ENCODE results near the gene FYCO1. TPM values are rescaled to one million over a fixed set of nuclear protein-coding genes. Genes with fewer than 3 reads are reported as not detected.

The FYCO1 gene
- total RNA-seq, 2 experiments from 2014 or later, result 9.4 to 15.2 TPM

GRCh38 chr3:45954306-45954705 lies 41.3 kb downstream of the FYCO1 start:
- H3K36me3 ChIP-seq (ENCODE audit: insufficient read depth, low read length), result peaks cover 97% of the 10 kb centered on the region
- no peak for DNase-seq (ENCODE audit: low spot score)
- intact Hi-C loops (cut with micrococcal nuclease; ENCODE audit: unreplicated experiment), result no loop called here
- no peak overlapping the region for H3K27ac ChIP-seq (ENCODE audit: low read depth, low read length, poor library complexity, severe bottlenecking)
- POLR2A ChIA-PET, result no interaction called here
- CTCF ChIA-PET (ENCODE audit: unreplicated experiment), result no interaction called here
- H4K20me1 ChIP-seq (ENCODE audit: insufficient read depth, low read length), result no peaks in the 10 kb centered on the region
- H3K9me2 ChIP-seq (ENCODE audit: insufficient read depth, low read length), result no peaks in the 10 kb centered on the region
- no peak overlapping the region for H2AFZ ChIP-seq (ENCODE audit: low read length)
- H3K9me3 ChIP-seq (ENCODE audit: low read length), result no peaks in the 10 kb centered on the region
- BruUV-seq (replicated peaks), result no TSS peak
- no peak overlapping the region for H3K4me3 ChIP-seq (ENCODE audit: low read depth, low read length, poor library complexity, severe bottlenecking)
- no peaks in the 10 kb centered on the region for H3K4me1 ChIP-seq (ENCODE audit: insufficient read depth, low read length, poor library complexity, severe bottlenecking)
- no peak for TF ChIP-seq EZH2phosphoT487 (IDR thresholded peaks at IDR 0.05; ENCODE audit: borderline replicate concordance, low read depth, low read length)
- TF ChIP-seq, protein P1, sequence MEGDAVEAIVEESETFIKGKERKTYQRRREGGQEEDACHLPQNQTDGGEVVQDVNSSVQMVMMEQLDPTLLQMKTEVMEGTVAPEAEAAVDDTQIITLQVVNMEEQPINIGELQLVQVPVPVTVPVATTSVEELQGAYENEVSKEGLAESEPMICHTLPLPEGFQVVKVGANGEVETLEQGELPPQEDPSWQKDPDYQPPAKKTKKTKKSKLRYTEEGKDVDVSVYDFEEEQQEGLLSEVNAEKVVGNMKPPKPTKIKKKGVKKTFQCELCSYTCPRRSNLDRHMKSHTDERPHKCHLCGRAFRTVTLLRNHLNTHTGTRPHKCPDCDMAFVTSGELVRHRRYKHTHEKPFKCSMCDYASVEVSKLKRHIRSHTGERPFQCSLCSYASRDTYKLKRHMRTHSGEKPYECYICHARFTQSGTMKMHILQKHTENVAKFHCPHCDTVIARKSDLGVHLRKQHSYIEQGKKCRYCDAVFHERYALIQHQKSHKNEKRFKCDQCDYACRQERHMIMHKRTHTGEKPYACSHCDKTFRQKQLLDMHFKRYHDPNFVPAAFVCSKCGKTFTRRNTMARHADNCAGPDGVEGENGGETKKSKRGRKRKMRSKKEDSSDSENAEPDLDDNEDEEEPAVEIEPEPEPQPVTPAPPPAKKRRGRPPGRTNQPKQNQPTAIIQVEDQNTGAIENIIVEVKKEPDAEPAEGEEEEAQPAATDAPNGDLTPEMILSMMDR (conservative IDR thresholded peaks at IDR 0.05; ENCODE audit: low read length), result no peak
- no peaks in the 10 kb centered on the region for H3K79me2 ChIP-seq (ENCODE audit: insufficient read depth, low read depth, low read length)
- H3K4me2 ChIP-seq (ENCODE audit: low read length), result no peak overlapping the region

- POLR2A ChIA-PET, result no interaction called here
- Histone ChIP-seq H3K79me2 (ENCODE audit: insufficient read depth, low read depth, low read length) (no peaks in the 10 kb centered on the region), H2AFZ (ENCODE audit: low read length) (no peak overlapping the region), H3K4me2 (ENCODE audit: low read length) (no peak overlapping the region), H4K20me1 (ENCODE audit: insufficient read depth, low read length) (no peaks in the 10 kb centered on the region), H3K9me3 (ENCODE audit: low read length) (no peaks in the 10 kb centered on the region), H3K4me3 (ENCODE audit: low read depth, low read length, poor library complexity, severe bottlenecking) (no peak overlapping the region), H3K36me3 (ENCODE audit: insufficient read depth, low read length) (peaks cover 97% of the 10 kb centered on the region), H3K4me1 (ENCODE audit: insufficient read depth, low read length, poor library complexity, severe bottlenecking) (no peaks in the 10 kb centered on the region), H3K27ac (ENCODE audit: low read depth, low read length, poor library complexity, severe bottlenecking) (no peak overlapping the region), H3K9me2 (ENCODE audit: insufficient read depth, low read length) (no peaks in the 10 kb centered on the region)
- BruUV-seq (replicated peaks), result no TSS peak
- no peak for DNase-seq (ENCODE audit: low spot score)
- CTCF ChIA-PET (ENCODE audit: unreplicated experiment), result no interaction called here
- TF ChIP-seq EZH2phosphoT487 (IDR thresholded peaks at IDR 0.05; ENCODE audit: borderline replicate concordance, low read depth, low read length), result no peak
- TF ChIP-seq, protein P1 (conservative IDR thresholded peaks at IDR 0.05; ENCODE audit: low read length), result no peak
- intact Hi-C loops (cut with micrococcal nuclease; ENCODE audit: unreplicated experiment), result no loop called here
Observed at GRCh38 chr3:45953536-45953935, 42.1 kb downstream of the FYCO1 start.

DNA sequence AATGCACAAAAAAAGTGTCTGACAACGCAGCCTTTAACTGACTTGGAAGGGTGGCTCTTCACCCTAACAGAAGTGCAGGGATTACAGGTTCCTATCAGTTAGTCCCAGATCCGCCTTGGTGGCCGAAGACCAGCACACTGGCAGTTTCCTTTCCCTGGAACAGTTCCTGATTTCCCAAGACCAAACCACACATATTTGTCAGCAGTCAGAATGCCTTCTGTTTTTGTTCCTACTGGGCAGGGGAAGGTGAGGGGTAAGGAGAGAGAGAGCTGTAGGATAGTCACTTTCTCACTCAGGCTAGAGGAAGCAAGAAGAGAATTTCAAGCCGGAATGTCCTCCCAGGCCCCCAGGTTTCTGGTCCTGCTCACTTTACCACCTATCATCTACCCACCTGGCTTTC lies 43.2 kb downstream of the FYCO1 start:
- Histone ChIP-seq H3K4me2 (ENCODE audit: low read length) (no peak overlapping the region), H3K27ac (ENCODE audit: low read depth, low read length, poor library complexity, severe bottlenecking) (no peak overlapping the region), H4K20me1 (ENCODE audit: insufficient read depth, low read length) (no peaks in the 10 kb centered on the region), H3K79me2 (ENCODE audit: insufficient read depth, low read depth, low read length) (no peaks in the 10 kb centered on the region), H3K9me2 (ENCODE audit: insufficient read depth, low read length) (no peaks in the 10 kb centered on the region), H3K9me3 (ENCODE audit: low read length) (no peaks in the 10 kb centered on the region), H3K36me3 (ENCODE audit: insufficient read depth, low read length) (peaks cover 97% of the 10 kb centered on the region), H2AFZ (ENCODE audit: low read length) (no peak overlapping the region), H3K4me1 (ENCODE audit: insufficient read depth, low read length, poor library complexity, severe bottlenecking) (no peaks in the 10 kb centered on the region), H3K4me3 (ENCODE audit: low read depth, low read length, poor library complexity, severe bottlenecking) (no peak overlapping the region)
- TF ChIP-seq, protein P1 (conservative IDR thresholded peaks at IDR 0.05; ENCODE audit: low read length), result no peak
- no peak for TF ChIP-seq EZH2phosphoT487 (IDR thresholded peaks at IDR 0.05; ENCODE audit: borderline replicate concordance, low read depth, low read length)
- ChIA-PET POLR2A (no interaction called here), CTCF (ENCODE audit: unreplicated experiment) (no interaction called here)
- DNase-seq (ENCODE audit: low spot score), result no peak
- intact Hi-C loops (cut with micrococcal nuclease; ENCODE audit: unreplicated experiment), result no loop called here
- no TSS peak for BruUV-seq (replicated peaks)

Measured in OCI-LY7 (cell line).